Stimulated activated CD8-positive, alpha-beta memory T cell treated with anti-CD3 and anti-CD28 coated beads, Interleukin-15, amount 100 ng/mL, for 24 hours (primary cell): ENCODE data around the gene TMED7.

Experiments
- DNase-seq: peaks from one replicate; pipeline ENCODE4 v3.0.0-alpha.2; 2020; ENCODE audit warnings: low read depth

The TMED7 gene

GRCh38 chr5:115580941-115581340 is 44.9 kb downstream of the TMED7 start:
- DNase-seq: no peak

GRCh38 chr5:115579747-115580173 is 46.1 kb downstream of the TMED7 start:
- DNase-seq: no peak

GRCh38 chr5:115579216-115579615 is 46.6 kb downstream of the TMED7 start:
- DNase-seq: no peak

- DNase-seq: no peak
Measured at GRCh38 chr5:115578657-115579056, 47.2 kb downstream of the TMED7 start.

- no peak for DNase-seq
Measured at GRCh38 chr5:115577741-115578140, 48.1 kb downstream of the TMED7 start.

GRCh38 chr5:115577329-115577728 is 48.5 kb downstream of the TMED7 start:
- no peak for DNase-seq

- no peak for DNase-seq
Measured at GRCh38 chr5:115575167-115576070, 50.4 kb downstream of the TMED7 start.

- DNase-seq: no peak
Measured at GRCh38 chr5:115573133-115573532, 52.7 kb downstream of the TMED7 start.

GRCh38 chr5:115571441-115571878 is 54.4 kb downstream of the TMED7 start:
- DNase-seq: no peak

- DNase-seq: no peak
Measured at GRCh38 chr5:115568668-115569067, 57.2 kb downstream of the TMED7 start.

GRCh38 chr5:115565233-115565632 is 60.6 kb downstream of the TMED7 start:
- DNase-seq: no peak
